Measurements from ENCODE around the gene G0S2. TPM values are rescaled to one million over a fixed set of nuclear protein-coding genes. Genes with fewer than 3 reads are reported as not detected.

Gene G0S2
- total and polyA plus RNA-seq, 9 of the 15 experiments (the other 6 are each of a cell fraction or from before 2014, with no cell fraction given) = 0.18 to 65.6 (median 11.4) TPM

GRCh38 chr1:209655411-209656231 is 19.6 kb upstream of the G0S2 start:
- no peaks in the 10 kb centered on the region for H3K9me1 ChIP-seq (ENCODE audit: control insufficient read depth, insufficient read depth, low read length)
- no peaks in the 10 kb centered on the region for H3K9me3 ChIP-seq (replicated peaks; ENCODE audit: control insufficient read depth, insufficient read depth, low read depth, low read length)
- WGBS (ENCODE audit: insufficient coverage, low coverage, missing lambda C conversion rate) = 31% methylated on average over 9 of the region's 9 CpGs
- no peaks in the 10 kb centered on the region for H4K20me1 ChIP-seq (replicated peaks; ENCODE audit: control insufficient read depth, insufficient read depth, low read length)
- H3K9ac ChIP-seq (ENCODE audit: insufficient read depth in 1 of 2, low read depth in 2 of 2, low read length in 2 of 2) = no peak overlapping the region
- BruUV-seq (replicated peaks) = no TSS peak
- H3K4me3 ChIP-seq = no peak overlapping the region
- FAIRE-seq = no peak
- TF ChIP-seq, protein P1, sequence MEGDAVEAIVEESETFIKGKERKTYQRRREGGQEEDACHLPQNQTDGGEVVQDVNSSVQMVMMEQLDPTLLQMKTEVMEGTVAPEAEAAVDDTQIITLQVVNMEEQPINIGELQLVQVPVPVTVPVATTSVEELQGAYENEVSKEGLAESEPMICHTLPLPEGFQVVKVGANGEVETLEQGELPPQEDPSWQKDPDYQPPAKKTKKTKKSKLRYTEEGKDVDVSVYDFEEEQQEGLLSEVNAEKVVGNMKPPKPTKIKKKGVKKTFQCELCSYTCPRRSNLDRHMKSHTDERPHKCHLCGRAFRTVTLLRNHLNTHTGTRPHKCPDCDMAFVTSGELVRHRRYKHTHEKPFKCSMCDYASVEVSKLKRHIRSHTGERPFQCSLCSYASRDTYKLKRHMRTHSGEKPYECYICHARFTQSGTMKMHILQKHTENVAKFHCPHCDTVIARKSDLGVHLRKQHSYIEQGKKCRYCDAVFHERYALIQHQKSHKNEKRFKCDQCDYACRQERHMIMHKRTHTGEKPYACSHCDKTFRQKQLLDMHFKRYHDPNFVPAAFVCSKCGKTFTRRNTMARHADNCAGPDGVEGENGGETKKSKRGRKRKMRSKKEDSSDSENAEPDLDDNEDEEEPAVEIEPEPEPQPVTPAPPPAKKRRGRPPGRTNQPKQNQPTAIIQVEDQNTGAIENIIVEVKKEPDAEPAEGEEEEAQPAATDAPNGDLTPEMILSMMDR (IDR thresholded peaks at IDR 0.05 in 2 of 3, conservative IDR thresholded peaks at IDR 0.05 in 1 of 3; ENCODE audit: insufficient read depth in 2 of 3, low read depth in 1 of 3, low read length in 3 of 3) = no peak
- TF ChIP-seq ZKSCAN1 (IDR thresholded peaks at IDR 0.05; ENCODE audit: low read depth, low read length) (peak; percentile 85), POLR2AphosphoS5 (IDR thresholded peaks at IDR 0.05; ENCODE audit: control insufficient read depth, insufficient read depth, low read depth, low read length) (no peak)
- intact Hi-C loops (cut with micrococcal nuclease) = no loop called here
- CTCF ChIA-PET (ENCODE audit: low intra/inter-chr PET ratio) = no interaction called here
- in situ Hi-C loops (cut with MboI) = loop anchor here (10.0 kb wide), 1 partner anchor 1831 kb away; no protein-coding TSS in a partner anchor
- DNase-seq (ENCODE audit: extremely low read depth in 1 of 4, low spot score in 3 of 4) = no peak
- H3K4me2 ChIP-seq (ENCODE audit: insufficient read depth, low read length) = no peak overlapping the region
- POLR2A ChIA-PET = no interaction called here
- peaks cover 0 to 6% of the 10 kb centered on the region in 2 experiments; a peak in 1 of 5 replicates for H3K27me3 ChIP-seq (ENCODE audit: control insufficient read depth in 2 of 2, insufficient read depth in 2 of 2, low read length in 2 of 2)
- H2AFZ ChIP-seq (ENCODE audit: low read depth, low read length) = no peak overlapping the region
- peaks cover 26 to 30% of the 10 kb centered on the region in 2 experiments for H3K4me1 ChIP-seq (replicated peaks in 1 of 2; ENCODE audit: control insufficient read depth in 2 of 2, insufficient read depth in 2 of 2, low read length in 2 of 2)
- H3K27ac ChIP-seq (ENCODE audit: extremely low read depth, low read depth, low read length) = no peak overlapping the region
- H3K36me3 ChIP-seq (ENCODE audit: control insufficient read depth, insufficient read depth, low read length) = no peaks in the 10 kb centered on the region
- no peaks in the 10 kb centered on the region for H3K79me2 ChIP-seq (ENCODE audit: control insufficient read depth, insufficient read depth, low read length)
- no peak for ATAC-seq

Data from K562 (cell line).